Muscle of leg (tissue), 11 donors: ENCODE measurements around the gene CARM1. TPM values are rescaled to one million over a fixed set of nuclear protein-coding genes. Genes with fewer than 3 reads are reported as not detected.
A peak's percentile ranks its signal among the peaks of the same experiment; 100 is the strongest.

Experiments used
- DNase-seq: peaks from one replicate; pipeline ENCODE4 v3.0.0; 2013
- H3K27ac ChIP-seq: one replicate; pipeline ENCODE4 v1.5.1; 2013; ENCODE audit warnings: mild to moderate bottlenecking, low read length, control low read depth
- H3K27me3 ChIP-seq: one replicate; pipeline ENCODE4 v1.6.1; 2013; ENCODE audit warnings: low read length; ENCODE audit not compliant: control insufficient read depth, insufficient read depth
- H3K36me3 ChIP-seq: one replicate; pipeline ENCODE4 v1.6.1; 2013; ENCODE audit warnings: low read length; ENCODE audit not compliant: control insufficient read depth, insufficient read depth
- H3K4me1 ChIP-seq: one replicate; pipeline ENCODE4 v1.6.1; 2013; ENCODE audit warnings: low read length; ENCODE audit not compliant: control insufficient read depth, insufficient read depth
- H3K4me3 ChIP-seq: one replicate; pipeline ENCODE4 v1.5.1; 2013; ENCODE audit warnings: low read length, control low read depth
- H3K9me3 ChIP-seq: replicated peaks from 2 replicates; pipeline ENCODE4 v1.6.1; 2013; ENCODE audit warnings: low read depth, low read length; ENCODE audit not compliant: control insufficient read depth
- WGBS: methylation state at CpG from one replicate; pipeline ENCODE4 v1.1.5; 2013; ENCODE audit warnings: missing lambda C conversion rate; ENCODE audit not compliant: insufficient coverage; 5-methylcytosine and 5-hydroxymethylcytosine counted together
- polyA plus RNA-seq, 8 donors: library from polyadenylated mRNA; unstranded; fragments of 120-200 nt; gene quantifications; one replicate each; pipeline versions ENCODE4 v1.2.1 to v1.2.3, GENCODE V29; 2013; ENCODE audit warnings: inconsistent platforms in 1 of 8, low replicate concordance in 1 of 8; ENCODE audit not compliant: insufficient read length in 8 of 8, insufficient read depth in 1 of 8
- total RNA-seq: library from RNA; stranded (reverse); fragments of 120-200 nt; gene quantifications from one replicate; pipeline ENCODE4 v1.2.4, GENCODE V29; 2013

The CARM1 gene
- total and polyA plus RNA-seq, 9 donors: 21.4 to 72.1 (median 61.1) TPM

DNA sequence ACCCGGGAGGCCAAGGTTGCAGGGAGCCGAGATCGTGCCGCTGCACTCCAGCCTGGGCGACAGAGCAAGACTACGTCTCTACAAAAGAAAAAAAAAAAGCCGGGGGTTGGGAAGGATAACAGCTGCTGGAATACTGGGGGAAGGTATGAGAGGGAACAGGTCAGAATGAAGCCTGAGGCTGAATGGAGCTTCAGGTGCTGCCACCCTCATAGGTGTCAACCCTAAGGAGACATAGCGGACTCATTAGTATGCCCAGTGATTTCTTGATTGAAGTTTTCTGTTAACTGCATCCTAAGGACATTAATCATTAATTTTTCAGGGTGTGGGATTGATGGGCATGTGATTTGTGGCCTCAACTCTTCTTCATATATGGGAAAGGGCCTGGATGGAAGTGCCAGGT is 95.5 kb downstream of the CARM1 start:
- WGBS: 86% methylated on average over 7 of the region's 8 CpGs
- Histone ChIP-seq H3K36me3 (peaks cover 4% of the 10 kb centered on the region), H3K4me3 (no peak overlapping the region), H3K4me1 (peaks cover 42% of the 10 kb centered on the region), H3K27me3 (no peaks in the 10 kb centered on the region), H3K27ac (no peak overlapping the region), H3K9me3 (no peaks in the 10 kb centered on the region)
- no peak for DNase-seq

- Histone ChIP-seq H3K9me3 (no peaks in the 10 kb centered on the region), H3K27ac (peak overlapping the region; percentile 35), H3K4me1 (peaks cover 27% of the 10 kb centered on the region), H3K4me3 (no peak overlapping the region), H3K36me3 (peaks cover 9% of the 10 kb centered on the region), H3K27me3 (no peaks in the 10 kb centered on the region)
- 49% methylated on average over 6 of the region's 10 CpGs for WGBS
- DNase-seq: no peak
These were observed 97.3 kb downstream of the CARM1 start for GRCh38 chr19:10968527-10969135.

GRCh38 chr19:10971107-10971726 is 99.9 kb downstream of the CARM1 start:
- 82% methylated on average over 5 of the region's 8 CpGs for WGBS
- no peak overlapping the region for H3K4me3 ChIP-seq
- no peaks in the 10 kb centered on the region for H3K27me3 ChIP-seq
- no peaks in the 10 kb centered on the region for H3K9me3 ChIP-seq
- peaks cover 36% of the 10 kb centered on the region for H3K4me1 ChIP-seq
- H3K27ac ChIP-seq: no peak overlapping the region
- DNase-seq: no peak
- H3K36me3 ChIP-seq: peaks cover 5% of the 10 kb centered on the region

Other genes with a start within 250 kb of the CARM1 start
- gene SLC44A2, start 246.0 kb upstream of the CARM1 start, total RNA-seq: 64.6 TPM
- 100 to 1,000 TPM; 114 to 153 (median 142) TPM for gene SLC44A2, start 246.0 kb upstream of the CARM1 start, polyA plus RNA-seq
- gene ILF3, start 217.2 kb upstream of the CARM1 start, total RNA-seq: 72.9 TPM
- gene ILF3, start 217.2 kb upstream of the CARM1 start, polyA plus RNA-seq: 100 to 1,000 TPM; 147 to 210 (median 180) TPM
- 25.1 TPM for gene QTRT1, start 170.1 kb upstream of the CARM1 start, total RNA-seq
- gene QTRT1, start 170.1 kb upstream of the CARM1 start, polyA plus RNA-seq: 10 to 100 TPM; 27.2 to 44.5 (median 35.1) TPM
- 49.9 TPM for gene DNM2, start 153.5 kb upstream of the CARM1 start, total RNA-seq
- gene DNM2, start 153.5 kb upstream of the CARM1 start, polyA plus RNA-seq: 10 to 100 TPM; 56.9 to 81.7 (median 71.0) TPM
- 44.1 TPM for gene TMED1, start 35.3 kb upstream of the CARM1 start, total RNA-seq
- 10 to 100 TPM; 33.8 to 48.8 (median 40.3) TPM for gene TMED1, start 35.3 kb upstream of the CARM1 start, polyA plus RNA-seq
- gene C19orf38, start 23.1 kb upstream of the CARM1 start, total RNA-seq: 5.6 TPM
- gene C19orf38, start 23.1 kb upstream of the CARM1 start, polyA plus RNA-seq: 1 to 10 TPM; 2.3 to 4.6 (median 4.1) TPM
- gene YIPF2, start 57.1 kb downstream of the CARM1 start, total RNA-seq: 37.4 TPM
- gene YIPF2, start 57.1 kb downstream of the CARM1 start, polyA plus RNA-seq: 10 to 100 TPM; 23.2 to 36.9 (median 31.1) TPM
- gene TIMM29, start 57.3 kb downstream of the CARM1 start, total RNA-seq: 19.5 TPM
- 10 to 100 TPM; 16.9 to 20.3 (median 18.9) TPM for gene TIMM29, start 57.3 kb downstream of the CARM1 start, polyA plus RNA-seq
- 60.2 TPM for gene SMARCA4, start 89.5 kb downstream of the CARM1 start, total RNA-seq
- 100 to 1,000 TPM in 6 of 8 donors, 10 to 100 TPM in 2; 91.3 to 121 (median 104) TPM for gene SMARCA4, start 89.5 kb downstream of the CARM1 start, polyA plus RNA-seq
- gene LDLR, start 217.9 kb downstream of the CARM1 start, total RNA-seq: 13.9 TPM
- 10 to 100 TPM; 16.8 to 34.3 (median 23.9) TPM for gene LDLR, start 217.9 kb downstream of the CARM1 start, polyA plus RNA-seq